Lower leg skin (tissue), 3 donors: Measurements from ENCODE around the gene THEMIS2.

ENCODE experiments used
- POLR2A ChIP-seq, 2 donors: fragments of 450-650 bp; IDR thresholded peaks; one replicate each; pipeline ENCODE4 v1.6.1; 2016 to 2017; ENCODE audit warnings: antibody characterized with exemption in 2 of 2, mild to moderate bottlenecking in 1 of 2, moderate library complexity in 1 of 2
- TF ChIP-seq, protein P1 (sequence below), 3 donors: fragments of 450-650 bp; IDR thresholded peaks; one replicate each; pipeline ENCODE4 v1.5.1; 2016; ENCODE audit warnings: antibody characterized with exemption in 3 of 3, mild to moderate bottlenecking in 3 of 3, moderate library complexity in 2 of 3

GRCh38 chr1:27934818-27935549 lies 62.6 kb downstream of the THEMIS2 start, which contains the start of gene SMPDL3B:
- TF ChIP-seq, protein P1, sequence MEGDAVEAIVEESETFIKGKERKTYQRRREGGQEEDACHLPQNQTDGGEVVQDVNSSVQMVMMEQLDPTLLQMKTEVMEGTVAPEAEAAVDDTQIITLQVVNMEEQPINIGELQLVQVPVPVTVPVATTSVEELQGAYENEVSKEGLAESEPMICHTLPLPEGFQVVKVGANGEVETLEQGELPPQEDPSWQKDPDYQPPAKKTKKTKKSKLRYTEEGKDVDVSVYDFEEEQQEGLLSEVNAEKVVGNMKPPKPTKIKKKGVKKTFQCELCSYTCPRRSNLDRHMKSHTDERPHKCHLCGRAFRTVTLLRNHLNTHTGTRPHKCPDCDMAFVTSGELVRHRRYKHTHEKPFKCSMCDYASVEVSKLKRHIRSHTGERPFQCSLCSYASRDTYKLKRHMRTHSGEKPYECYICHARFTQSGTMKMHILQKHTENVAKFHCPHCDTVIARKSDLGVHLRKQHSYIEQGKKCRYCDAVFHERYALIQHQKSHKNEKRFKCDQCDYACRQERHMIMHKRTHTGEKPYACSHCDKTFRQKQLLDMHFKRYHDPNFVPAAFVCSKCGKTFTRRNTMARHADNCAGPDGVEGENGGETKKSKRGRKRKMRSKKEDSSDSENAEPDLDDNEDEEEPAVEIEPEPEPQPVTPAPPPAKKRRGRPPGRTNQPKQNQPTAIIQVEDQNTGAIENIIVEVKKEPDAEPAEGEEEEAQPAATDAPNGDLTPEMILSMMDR (IDR thresholded peaks at IDR 0.05), result no peak
- no peak for TF ChIP-seq POLR2A (IDR thresholded peaks at IDR 0.05)
